Adrenal gland (tissue), 5 donors: ENCODE measurements around the gene CTSL.

Experiments
- POLR2A ChIP-seq, 2 donors: fragments of 450-650 bp; IDR thresholded peaks; one replicate each; pipeline ENCODE4 v1.6.1; 2017; ENCODE audit warnings: antibody characterized with exemption in 2 of 2, mild to moderate bottlenecking in 2 of 2, moderate library complexity in 1 of 2
- TF ChIP-seq, protein P1 (sequence below), 6 experiments: fragments of 450-650 bp in 4 of 6; fragments of 200-600 bp in 2 of 6; sonication (generic) in 1 of 6; IDR thresholded peaks; 1 replicate in 5 of 6; 2 replicates in 1 of 6; pipeline versions ENCODE4 v1.5.1 to v1.8.0; 2016 to 2021; ENCODE audit warnings: antibody characterized with exemption in 6 of 6, mild to moderate bottlenecking in 2 of 6, moderate library complexity in 1 of 6
- donor health status: DM: no; HTN: no; CAD: no.

DNA sequence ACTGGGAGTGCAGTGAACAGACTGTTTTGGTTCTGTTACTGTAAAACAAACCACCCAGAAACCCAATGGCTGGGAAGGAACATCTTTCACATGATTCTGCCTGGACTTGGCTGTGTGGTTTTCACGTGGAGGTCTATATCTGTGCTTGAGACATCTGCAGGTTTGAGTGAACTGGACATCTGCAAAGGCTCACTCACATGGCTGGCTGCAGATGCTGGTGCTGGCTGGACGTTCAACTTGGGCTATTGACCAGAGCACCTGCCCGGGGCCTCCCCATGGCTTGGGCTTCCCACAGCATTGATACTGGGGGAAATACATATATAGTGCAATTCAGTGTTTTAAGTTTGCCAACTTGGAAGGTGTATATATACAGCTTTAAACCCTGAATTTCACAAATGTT is 6.8 kb downstream of the CTSL start:
- TF ChIP-seq, protein P1, sequence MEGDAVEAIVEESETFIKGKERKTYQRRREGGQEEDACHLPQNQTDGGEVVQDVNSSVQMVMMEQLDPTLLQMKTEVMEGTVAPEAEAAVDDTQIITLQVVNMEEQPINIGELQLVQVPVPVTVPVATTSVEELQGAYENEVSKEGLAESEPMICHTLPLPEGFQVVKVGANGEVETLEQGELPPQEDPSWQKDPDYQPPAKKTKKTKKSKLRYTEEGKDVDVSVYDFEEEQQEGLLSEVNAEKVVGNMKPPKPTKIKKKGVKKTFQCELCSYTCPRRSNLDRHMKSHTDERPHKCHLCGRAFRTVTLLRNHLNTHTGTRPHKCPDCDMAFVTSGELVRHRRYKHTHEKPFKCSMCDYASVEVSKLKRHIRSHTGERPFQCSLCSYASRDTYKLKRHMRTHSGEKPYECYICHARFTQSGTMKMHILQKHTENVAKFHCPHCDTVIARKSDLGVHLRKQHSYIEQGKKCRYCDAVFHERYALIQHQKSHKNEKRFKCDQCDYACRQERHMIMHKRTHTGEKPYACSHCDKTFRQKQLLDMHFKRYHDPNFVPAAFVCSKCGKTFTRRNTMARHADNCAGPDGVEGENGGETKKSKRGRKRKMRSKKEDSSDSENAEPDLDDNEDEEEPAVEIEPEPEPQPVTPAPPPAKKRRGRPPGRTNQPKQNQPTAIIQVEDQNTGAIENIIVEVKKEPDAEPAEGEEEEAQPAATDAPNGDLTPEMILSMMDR (IDR thresholded peaks at IDR 0.05), result no peak
- TF ChIP-seq POLR2A (IDR thresholded peaks at IDR 0.05), result no peak
